ENCODE results near the gene POC5.

DNA sequence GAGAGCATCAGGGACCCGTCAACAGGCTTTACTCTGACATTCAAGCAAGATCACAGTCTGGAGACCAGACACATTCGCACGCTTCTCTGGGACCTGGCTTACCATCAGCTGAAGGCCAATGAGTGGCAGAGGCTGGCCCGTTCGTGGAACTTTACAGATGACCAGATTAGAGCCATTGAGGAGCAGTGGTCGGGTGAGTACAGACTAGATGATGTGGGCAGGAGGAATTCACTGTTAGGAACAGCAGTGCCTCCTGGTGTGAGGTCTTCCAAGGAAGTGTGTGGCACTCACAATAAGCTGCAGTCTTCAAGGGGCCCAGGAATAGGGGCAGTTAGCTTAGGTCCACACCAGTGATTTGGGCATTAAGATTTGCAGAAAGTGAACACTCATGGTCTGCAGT lies 50.4 kb downstream of the POC5 start:
- TF ChIP-seq, protein P1, sequence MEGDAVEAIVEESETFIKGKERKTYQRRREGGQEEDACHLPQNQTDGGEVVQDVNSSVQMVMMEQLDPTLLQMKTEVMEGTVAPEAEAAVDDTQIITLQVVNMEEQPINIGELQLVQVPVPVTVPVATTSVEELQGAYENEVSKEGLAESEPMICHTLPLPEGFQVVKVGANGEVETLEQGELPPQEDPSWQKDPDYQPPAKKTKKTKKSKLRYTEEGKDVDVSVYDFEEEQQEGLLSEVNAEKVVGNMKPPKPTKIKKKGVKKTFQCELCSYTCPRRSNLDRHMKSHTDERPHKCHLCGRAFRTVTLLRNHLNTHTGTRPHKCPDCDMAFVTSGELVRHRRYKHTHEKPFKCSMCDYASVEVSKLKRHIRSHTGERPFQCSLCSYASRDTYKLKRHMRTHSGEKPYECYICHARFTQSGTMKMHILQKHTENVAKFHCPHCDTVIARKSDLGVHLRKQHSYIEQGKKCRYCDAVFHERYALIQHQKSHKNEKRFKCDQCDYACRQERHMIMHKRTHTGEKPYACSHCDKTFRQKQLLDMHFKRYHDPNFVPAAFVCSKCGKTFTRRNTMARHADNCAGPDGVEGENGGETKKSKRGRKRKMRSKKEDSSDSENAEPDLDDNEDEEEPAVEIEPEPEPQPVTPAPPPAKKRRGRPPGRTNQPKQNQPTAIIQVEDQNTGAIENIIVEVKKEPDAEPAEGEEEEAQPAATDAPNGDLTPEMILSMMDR (conservative IDR thresholded peaks at IDR 0.05; ENCODE audit: low read depth in 2 of 2) = peak in 1 of 2 experiments; percentile 54; a peak in 2 of 4 replicates
- TF ChIP-seq POLR2AphosphoS5 (IDR thresholded peaks at IDR 0.05; ENCODE audit: low read depth) (no peak), EZH2 (IDR thresholded peaks at IDR 0.05; ENCODE audit: low read depth, unreplicated experiment) (no peak), CREB1 (CRISPR knock-in tag; IDR thresholded peaks at IDR 0.05; ENCODE audit: low read depth) (no peak), JUNB (IDR thresholded peaks at IDR 0.05; ENCODE audit: unreplicated experiment) (no peak)
- TF ChIP-seq, protein P2, sequence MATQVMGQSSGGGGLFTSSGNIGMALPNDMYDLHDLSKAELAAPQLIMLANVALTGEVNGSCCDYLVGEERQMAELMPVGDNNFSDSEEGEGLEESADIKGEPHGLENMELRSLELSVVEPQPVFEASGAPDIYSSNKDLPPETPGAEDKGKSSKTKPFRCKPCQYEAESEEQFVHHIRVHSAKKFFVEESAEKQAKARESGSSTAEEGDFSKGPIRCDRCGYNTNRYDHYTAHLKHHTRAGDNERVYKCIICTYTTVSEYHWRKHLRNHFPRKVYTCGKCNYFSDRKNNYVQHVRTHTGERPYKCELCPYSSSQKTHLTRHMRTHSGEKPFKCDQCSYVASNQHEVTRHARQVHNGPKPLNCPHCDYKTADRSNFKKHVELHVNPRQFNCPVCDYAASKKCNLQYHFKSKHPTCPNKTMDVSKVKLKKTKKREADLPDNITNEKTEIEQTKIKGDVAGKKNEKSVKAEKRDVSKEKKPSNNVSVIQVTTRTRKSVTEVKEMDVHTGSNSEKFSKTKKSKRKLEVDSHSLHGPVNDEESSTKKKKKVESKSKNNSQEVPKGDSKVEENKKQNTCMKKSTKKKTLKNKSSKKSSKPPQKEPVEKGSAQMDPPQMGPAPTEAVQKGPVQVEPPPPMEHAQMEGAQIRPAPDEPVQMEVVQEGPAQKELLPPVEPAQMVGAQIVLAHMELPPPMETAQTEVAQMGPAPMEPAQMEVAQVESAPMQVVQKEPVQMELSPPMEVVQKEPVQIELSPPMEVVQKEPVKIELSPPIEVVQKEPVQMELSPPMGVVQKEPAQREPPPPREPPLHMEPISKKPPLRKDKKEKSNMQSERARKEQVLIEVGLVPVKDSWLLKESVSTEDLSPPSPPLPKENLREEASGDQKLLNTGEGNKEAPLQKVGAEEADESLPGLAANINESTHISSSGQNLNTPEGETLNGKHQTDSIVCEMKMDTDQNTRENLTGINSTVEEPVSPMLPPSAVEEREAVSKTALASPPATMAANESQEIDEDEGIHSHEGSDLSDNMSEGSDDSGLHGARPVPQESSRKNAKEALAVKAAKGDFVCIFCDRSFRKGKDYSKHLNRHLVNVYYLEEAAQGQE (IDR thresholded peaks at IDR 0.05; ENCODE audit: unreplicated experiment) = no peak

Data from GM23338 (cell line).